ENCODE data around the gene SLC30A10.
A peak's percentile ranks its signal among the peaks of the same experiment; 100 is the strongest.
"Not testable (repeated sequence)": the region's sequence is repeated elsewhere in the genome, so short reads cannot be mapped to it uniquely, and the experiment has no call there.

The SLC30A10 gene

DNA sequence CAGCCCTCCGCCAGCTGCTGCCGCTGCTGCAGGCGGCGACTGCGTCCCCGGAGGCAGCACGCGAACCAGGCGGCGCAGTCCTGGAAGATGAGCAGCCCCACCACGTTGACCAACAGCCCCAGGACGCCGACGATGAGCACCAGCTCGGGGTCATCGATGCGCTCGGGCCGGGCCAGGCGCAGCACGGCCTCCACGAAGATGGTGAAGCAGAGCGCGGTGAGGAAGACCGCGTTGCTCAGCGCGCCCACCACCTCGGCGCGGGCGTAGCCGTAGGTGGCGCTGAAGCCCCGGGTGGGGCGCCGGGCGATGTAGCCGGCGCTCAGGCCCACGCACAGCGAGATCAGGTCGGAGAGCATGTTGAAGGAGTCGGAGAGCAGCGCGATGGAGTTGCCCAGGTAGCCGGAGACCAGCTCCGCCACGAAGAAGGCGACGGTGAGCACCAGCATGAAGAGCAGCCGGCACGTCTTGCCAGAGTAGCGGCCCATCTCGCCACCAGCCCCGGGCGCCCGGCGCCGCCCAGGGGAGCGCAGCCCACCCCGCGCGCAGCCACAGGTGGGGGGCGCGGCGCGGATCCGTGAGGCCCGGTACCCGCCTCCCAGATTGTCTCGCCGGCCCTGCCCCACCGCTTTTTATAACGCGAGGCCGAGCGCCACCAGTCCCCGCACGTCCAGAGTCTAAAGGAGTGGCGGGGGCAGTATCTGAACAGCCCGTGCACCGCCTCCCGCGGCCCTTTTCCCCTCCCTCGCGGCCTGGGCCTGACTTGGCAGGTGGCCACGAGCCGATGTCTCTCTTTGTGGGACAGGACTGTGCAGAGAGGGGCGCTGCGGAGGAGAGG is at the start of gene SLC30A10:
Gene SLC30A10 (minus strand): TSS at position 602 of the 835 bp plus-strand sequence. CDS start 117 bp downstream, at position 485.
- Mint-ChIP-seq H3K4me1 (ENCODE audit: low read depth) (peaks cover 10% of the 10 kb centered on the region), H3K9me3 (no peaks in the 10 kb centered on the region), H3K4me3 (peak within 1 kb of the TSS; percentile 56), H3K27ac (no peak within 1 kb of the TSS), H3K36me3 (ENCODE audit: low read depth) (no peaks in the 10 kb centered on the region), H3K27me3 (peaks cover 55% of the 10 kb centered on the region)
- intact Hi-C loops (cut with micrococcal nuclease), result no loop called here

GRCh38 chr1:219973213-219973612 is 44.9 kb upstream of the SLC30A10 start:
- H3K27ac Mint-ChIP-seq, result no peak overlapping the region
- H3K27me3 Mint-ChIP-seq, result no peaks in the 10 kb centered on the region
- H3K4me3 Mint-ChIP-seq, result no peak overlapping the region
- intact Hi-C loops (cut with micrococcal nuclease), result no loop called here
- no peaks in the 10 kb centered on the region for H3K9me3 Mint-ChIP-seq
- no peaks in the 10 kb centered on the region for H3K4me1 Mint-ChIP-seq (ENCODE audit: low read depth)
- H3K36me3 Mint-ChIP-seq (ENCODE audit: low read depth), result peaks cover 81% of the 10 kb centered on the region

DNA sequence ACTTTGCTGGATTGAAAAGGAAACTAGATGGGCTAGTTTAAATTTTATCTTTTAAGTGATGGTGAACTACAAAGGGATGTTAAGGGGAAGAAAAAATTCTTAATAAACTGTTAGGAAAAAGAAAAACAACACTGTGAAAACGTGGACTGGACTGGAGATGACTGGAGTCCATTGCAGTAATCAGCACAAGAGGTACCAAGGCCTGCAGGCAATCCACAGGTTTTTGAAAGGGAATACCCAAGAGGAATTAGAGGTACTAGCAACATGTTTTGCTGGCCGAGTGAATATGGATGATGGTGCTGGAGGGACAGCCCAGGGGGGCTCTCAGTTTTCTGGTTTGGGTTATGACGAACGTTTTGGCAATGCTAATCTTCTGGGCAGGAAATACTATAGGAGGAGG is 39.0 kb upstream of the SLC30A10 start:
- H3K36me3 Mint-ChIP-seq (ENCODE audit: low read depth), result peaks cover 40% of the 10 kb centered on the region
- no peak overlapping the region for H3K27ac Mint-ChIP-seq
- no peaks in the 10 kb centered on the region for H3K4me1 Mint-ChIP-seq (ENCODE audit: low read depth)
- no peak overlapping the region for H3K4me3 Mint-ChIP-seq
- intact Hi-C loops (cut with micrococcal nuclease), result no loop called here
- H3K9me3 Mint-ChIP-seq, result no peaks in the 10 kb centered on the region
- H3K27me3 Mint-ChIP-seq, result no peaks in the 10 kb centered on the region

- Mint-ChIP-seq H3K36me3 (ENCODE audit: low read depth) (peaks cover 35% of the 10 kb centered on the region), H3K27ac (no peak overlapping the region), H3K4me1 (ENCODE audit: low read depth) (no peaks in the 10 kb centered on the region), H3K27me3 (no peaks in the 10 kb centered on the region), H3K9me3 (no peaks in the 10 kb centered on the region), H3K4me3 (no peak overlapping the region)
- intact Hi-C loops (cut with micrococcal nuclease), result no loop called here
Observed at GRCh38 chr1:219966071-219966349, 37.7 kb upstream of the SLC30A10 start.

GRCh38 chr1:219965285-219966070 is 37.1 kb upstream of the SLC30A10 start:
- no peak overlapping the region for H3K27ac Mint-ChIP-seq
- H3K4me1 Mint-ChIP-seq (ENCODE audit: low read depth), result no peaks in the 10 kb centered on the region
- no peak overlapping the region for H3K4me3 Mint-ChIP-seq
- H3K36me3 Mint-ChIP-seq (ENCODE audit: low read depth), result peaks cover 31% of the 10 kb centered on the region
- intact Hi-C loops (cut with micrococcal nuclease), result no loop called here
- no peaks in the 10 kb centered on the region for H3K9me3 Mint-ChIP-seq
- no peaks in the 10 kb centered on the region for H3K27me3 Mint-ChIP-seq

- H3K4me1 Mint-ChIP-seq (ENCODE audit: low read depth), result no peaks in the 10 kb centered on the region
- no peak overlapping the region for H3K4me3 Mint-ChIP-seq
- intact Hi-C loops (cut with micrococcal nuclease), result no loop called here
- no peaks in the 10 kb centered on the region for H3K9me3 Mint-ChIP-seq
- H3K36me3 Mint-ChIP-seq (ENCODE audit: low read depth), result peaks cover 11% of the 10 kb centered on the region
- no peaks in the 10 kb centered on the region for H3K27me3 Mint-ChIP-seq
- no peak overlapping the region for H3K27ac Mint-ChIP-seq
Observed at GRCh38 chr1:219963432-219963831, 35.1 kb upstream of the SLC30A10 start.

GRCh38 chr1:219961684-219962083 is 33.3 kb upstream of the SLC30A10 start:
- H3K36me3 Mint-ChIP-seq (ENCODE audit: low read depth), result no peaks in the 10 kb centered on the region
- peaks cover 6% of the 10 kb centered on the region for H3K27me3 Mint-ChIP-seq
- H3K4me1 Mint-ChIP-seq (ENCODE audit: low read depth), result no peaks in the 10 kb centered on the region
- no peaks in the 10 kb centered on the region for H3K9me3 Mint-ChIP-seq
- H3K27ac Mint-ChIP-seq, result no peak overlapping the region
- no peak overlapping the region for H3K4me3 Mint-ChIP-seq
- intact Hi-C loops (cut with micrococcal nuclease), result no loop called here

DNA sequence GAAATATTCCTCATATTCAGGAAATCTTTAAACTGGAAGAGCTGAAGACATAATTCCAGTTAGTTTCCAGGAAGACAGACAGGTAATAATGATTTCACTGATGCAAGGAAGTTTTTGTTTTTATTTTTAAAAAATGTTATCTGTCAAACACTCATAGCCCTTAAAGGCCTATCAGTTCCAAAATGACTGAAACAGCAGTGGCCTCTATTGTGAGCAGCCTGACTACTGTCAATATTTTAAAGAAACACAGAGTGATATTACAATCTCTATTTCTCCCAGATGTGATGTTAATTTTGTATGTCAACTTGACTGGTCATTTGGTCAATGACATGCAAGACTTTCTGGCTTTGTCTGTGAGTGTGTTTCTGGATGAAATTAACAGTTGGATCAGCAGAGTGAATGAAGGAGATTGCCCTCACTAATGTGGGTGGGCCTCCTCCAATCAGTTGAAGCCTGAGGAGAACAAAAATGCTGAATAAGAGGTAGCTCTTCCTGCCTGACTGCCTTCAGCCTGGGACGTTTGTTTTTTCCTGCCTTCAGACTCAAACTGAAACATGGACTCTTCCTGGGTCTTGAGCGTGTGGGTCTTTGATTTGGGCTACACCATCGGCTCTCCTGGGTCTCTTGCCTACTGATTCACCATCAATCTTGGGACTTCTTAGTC is 31.3 kb upstream of the SLC30A10 start:
- Mint-ChIP-seq H3K4me1 (ENCODE audit: low read depth) (no peaks in the 10 kb centered on the region), H3K4me3 (no peak overlapping the region)

GRCh38 chr1:219958875-219959417 is 30.6 kb upstream of the SLC30A10 start:
- intact Hi-C loops (cut with micrococcal nuclease), result no loop called here
- Mint-ChIP-seq H3K36me3 (ENCODE audit: low read depth) (no peaks in the 10 kb centered on the region), H3K9me3 (no peaks in the 10 kb centered on the region), H3K4me3 (no peak overlapping the region), H3K27me3 (peaks cover 17% of the 10 kb centered on the region), H3K27ac (no peak overlapping the region), H3K4me1 (ENCODE audit: low read depth) (no peaks in the 10 kb centered on the region)

More for the DNA sequence above, 31.3 kb upstream of the SLC30A10 start:
- peaks cover 13% of the 10 kb centered on the region for H3K27me3 Mint-ChIP-seq
- no peaks in the 10 kb centered on the region for H3K36me3 Mint-ChIP-seq (ENCODE audit: low read depth)
- no peak overlapping the region for H3K27ac Mint-ChIP-seq
- intact Hi-C loops (cut with micrococcal nuclease), result no loop called here
- no peaks in the 10 kb centered on the region for H3K9me3 Mint-ChIP-seq

GRCh38 chr1:219954736-219955421 is 26.5 kb upstream of the SLC30A10 start:
- Mint-ChIP-seq H3K9me3 (no peaks in the 10 kb centered on the region), H3K36me3 (ENCODE audit: low read depth) (no peaks in the 10 kb centered on the region), H3K4me1 (ENCODE audit: low read depth) (no peaks in the 10 kb centered on the region), H3K4me3 (no peak overlapping the region), H3K27me3 (peaks cover 24% of the 10 kb centered on the region), H3K27ac (no peak overlapping the region)
- intact Hi-C loops (cut with micrococcal nuclease), result no loop called here

DNA sequence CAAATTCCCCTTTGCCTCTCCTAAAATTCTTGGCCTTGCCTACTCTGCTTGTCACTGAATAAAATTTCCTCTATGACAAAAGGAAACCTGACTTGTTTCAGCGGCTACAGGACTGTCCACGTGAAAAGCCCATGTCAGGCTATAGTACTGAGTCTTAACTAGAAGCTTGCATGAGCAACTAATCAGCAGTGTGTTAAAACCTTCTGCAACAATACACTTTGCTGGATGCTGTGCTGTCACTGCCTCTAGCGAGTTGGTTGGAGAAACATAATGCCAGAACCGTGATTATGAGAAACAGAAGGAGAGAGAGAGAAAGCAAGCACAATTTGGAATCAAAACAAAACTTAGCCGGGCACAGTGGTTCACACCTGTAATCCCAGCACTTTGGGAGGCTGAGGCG is 25.7 kb upstream of the SLC30A10 start:
- no peak overlapping the region for H3K4me3 Mint-ChIP-seq
- H3K36me3 Mint-ChIP-seq (ENCODE audit: low read depth), result no peaks in the 10 kb centered on the region
- H3K27me3 Mint-ChIP-seq, result peaks cover 24% of the 10 kb centered on the region
- H3K9me3 Mint-ChIP-seq, result no peaks in the 10 kb centered on the region
- no peak overlapping the region for H3K27ac Mint-ChIP-seq
- H3K4me1 Mint-ChIP-seq (ENCODE audit: low read depth), result no peaks in the 10 kb centered on the region
- intact Hi-C loops (cut with micrococcal nuclease), result no loop called here

DNA sequence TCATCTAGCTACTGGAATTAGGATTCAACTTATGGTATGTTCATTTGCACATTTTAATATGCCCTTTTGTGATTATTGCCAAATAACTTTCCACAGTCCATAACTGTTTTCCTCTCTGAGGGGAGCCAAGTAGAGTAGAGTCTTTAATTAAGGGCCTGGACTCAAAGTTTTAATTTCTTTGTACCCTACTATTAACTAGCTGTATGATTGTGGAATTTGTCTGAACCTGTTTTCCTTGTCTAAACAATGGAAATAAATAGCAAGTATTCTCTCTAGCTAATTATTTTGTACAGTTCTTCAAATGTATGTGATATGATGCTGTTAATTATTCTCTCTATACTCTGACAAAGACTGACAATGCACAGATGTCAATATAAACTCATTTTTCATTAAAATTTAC is 24.0 kb upstream of the SLC30A10 start:
- H3K9me3 Mint-ChIP-seq, result no peaks in the 10 kb centered on the region
- peaks cover 22% of the 10 kb centered on the region for H3K27me3 Mint-ChIP-seq
- no peaks in the 10 kb centered on the region for H3K36me3 Mint-ChIP-seq (ENCODE audit: low read depth)
- H3K4me3 Mint-ChIP-seq, result no peak overlapping the region
- H3K4me1 Mint-ChIP-seq (ENCODE audit: low read depth), result no peaks in the 10 kb centered on the region
- no peak overlapping the region for H3K27ac Mint-ChIP-seq
- intact Hi-C loops (cut with micrococcal nuclease), result no loop called here

GRCh38 chr1:219949227-219949626 is 20.9 kb upstream of the SLC30A10 start:
- H3K9me3 Mint-ChIP-seq; H3K4me1 Mint-ChIP-seq (ENCODE audit: low read depth); H3K36me3 Mint-ChIP-seq (ENCODE audit: low read depth); H3K4me3 Mint-ChIP-seq; H3K27ac Mint-ChIP-seq; intact Hi-C loops (cut with micrococcal nuclease): not testable (repeated sequence)
- H3K27me3 Mint-ChIP-seq, result peaks cover 37% of the 10 kb centered on the region
